Astrocyte of the spinal cord (primary cell): ENCODE results near the gene TUT4.

ENCODE experiments used
- DNase-seq: peaks from one replicate; pipeline ENCODE4 v3.0.0; 2011; ENCODE audit warnings: low read depth, low spot score
- H3K4me3 ChIP-seq: 2 replicates; pipeline ENCODE4 v1.5.1; 2011; ENCODE audit warnings: low read depth, mild to moderate bottlenecking, low read length, moderate library complexity
- in situ Hi-C: cut with HindIII; loops from 2 replicates; pipeline ENCODE4 v1.10.0; 2017; ENCODE audit warnings: low sequenced_read_pairs
- TF ChIP-seq, protein P1 (sequence below): IDR thresholded peaks from 2 replicates; pipeline ENCODE4 v1.5.1; 2012; ENCODE audit warnings: low read depth, mild to moderate bottlenecking, low read length, inconsistent platforms

The TUT4 gene

DNA sequence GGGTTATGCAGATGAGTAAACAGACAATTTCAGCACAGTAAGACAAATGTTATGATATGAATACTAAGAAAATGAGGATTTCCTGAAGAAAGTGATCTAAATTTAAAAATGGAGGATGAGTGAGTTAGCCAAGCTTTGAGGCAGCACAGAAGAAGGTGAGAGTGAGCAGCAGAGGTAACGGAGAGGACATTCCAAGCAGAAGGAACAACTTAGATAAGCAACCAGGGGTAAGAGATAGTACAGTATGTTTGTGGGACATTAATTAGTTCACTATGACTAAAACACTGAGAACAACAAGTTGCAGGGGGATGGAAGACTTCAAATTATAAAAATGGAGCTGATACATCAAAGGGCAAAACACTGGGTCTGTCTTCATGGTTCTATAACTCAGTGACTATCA lies 125.7 kb downstream of the TUT4 start:
- no peak overlapping the region for H3K4me3 ChIP-seq
- no peak for DNase-seq
- TF ChIP-seq, protein P1, sequence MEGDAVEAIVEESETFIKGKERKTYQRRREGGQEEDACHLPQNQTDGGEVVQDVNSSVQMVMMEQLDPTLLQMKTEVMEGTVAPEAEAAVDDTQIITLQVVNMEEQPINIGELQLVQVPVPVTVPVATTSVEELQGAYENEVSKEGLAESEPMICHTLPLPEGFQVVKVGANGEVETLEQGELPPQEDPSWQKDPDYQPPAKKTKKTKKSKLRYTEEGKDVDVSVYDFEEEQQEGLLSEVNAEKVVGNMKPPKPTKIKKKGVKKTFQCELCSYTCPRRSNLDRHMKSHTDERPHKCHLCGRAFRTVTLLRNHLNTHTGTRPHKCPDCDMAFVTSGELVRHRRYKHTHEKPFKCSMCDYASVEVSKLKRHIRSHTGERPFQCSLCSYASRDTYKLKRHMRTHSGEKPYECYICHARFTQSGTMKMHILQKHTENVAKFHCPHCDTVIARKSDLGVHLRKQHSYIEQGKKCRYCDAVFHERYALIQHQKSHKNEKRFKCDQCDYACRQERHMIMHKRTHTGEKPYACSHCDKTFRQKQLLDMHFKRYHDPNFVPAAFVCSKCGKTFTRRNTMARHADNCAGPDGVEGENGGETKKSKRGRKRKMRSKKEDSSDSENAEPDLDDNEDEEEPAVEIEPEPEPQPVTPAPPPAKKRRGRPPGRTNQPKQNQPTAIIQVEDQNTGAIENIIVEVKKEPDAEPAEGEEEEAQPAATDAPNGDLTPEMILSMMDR, result no peak
- in situ Hi-C loops, result no loop called here

DNA sequence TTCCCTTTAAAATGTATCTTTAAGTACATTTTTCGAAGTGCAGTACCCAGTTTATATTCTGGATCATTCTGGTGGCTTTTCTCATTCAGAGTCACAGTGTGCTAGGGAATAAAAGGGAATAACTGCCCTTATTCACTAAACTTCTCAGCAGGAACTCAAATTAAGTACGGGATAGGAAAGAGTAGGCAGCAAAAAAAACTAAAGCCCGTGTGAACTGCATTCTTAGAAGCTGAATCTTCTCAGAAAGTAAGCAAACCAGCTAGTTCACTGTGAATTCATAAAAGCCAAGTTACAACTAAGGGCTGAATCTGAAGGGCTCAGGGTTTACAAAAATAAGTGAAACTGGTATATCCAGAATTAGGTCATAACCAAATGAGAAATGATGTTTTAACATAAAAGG lies 126.5 kb downstream of the TUT4 start:
- in situ Hi-C loops, result no loop called here
- TF ChIP-seq, protein P1, result no peak
- DNase-seq, result peak; percentile 73
- H3K4me3 ChIP-seq, result no peak overlapping the region

DNA sequence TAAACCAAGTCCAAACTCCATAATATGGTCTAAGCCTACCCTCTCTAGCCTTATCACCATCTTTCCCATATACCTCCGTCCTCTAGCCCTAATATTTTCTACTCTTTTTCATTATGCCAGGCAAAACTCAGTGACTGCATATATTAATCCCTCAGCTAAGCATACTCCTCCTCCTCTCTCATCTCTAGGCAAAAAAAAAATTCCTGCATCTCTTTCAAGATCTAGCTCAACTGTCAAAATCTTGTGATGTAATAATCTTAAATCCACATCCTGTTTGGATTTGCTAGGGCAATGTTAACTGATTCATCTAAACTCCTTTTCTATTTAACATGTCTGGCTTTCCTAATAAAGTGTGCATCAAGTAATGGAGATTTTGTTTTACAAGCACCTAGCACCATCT lies 128.1 kb downstream of the TUT4 start:
- no peak overlapping the region for H3K4me3 ChIP-seq
- no peak for DNase-seq
- TF ChIP-seq, protein P1, result no peak
- in situ Hi-C loops, result no loop called here

DNA sequence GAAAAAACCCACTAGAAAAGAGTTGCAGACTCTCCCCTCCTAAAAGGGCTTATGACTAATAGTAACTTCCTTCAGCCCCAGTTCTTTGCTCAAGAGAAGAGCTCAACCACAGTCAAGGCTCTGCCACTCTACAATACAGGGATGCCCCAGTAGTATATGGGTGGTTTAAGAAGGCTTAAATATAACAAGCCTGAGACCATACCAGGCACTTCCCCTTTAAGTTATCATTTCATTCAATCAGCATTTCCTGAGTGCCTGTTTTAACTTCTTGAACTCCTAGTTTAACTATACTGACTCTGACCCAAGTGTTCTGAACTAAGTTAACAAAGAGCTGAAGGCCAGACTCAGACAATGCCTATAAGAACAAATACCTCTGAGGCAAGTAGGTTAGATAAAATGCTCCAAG lies 128.7 kb downstream of the TUT4 start:
- DNase-seq, result no peak
- H3K4me3 ChIP-seq, result no peak overlapping the region
- TF ChIP-seq, protein P1, result no peak
- in situ Hi-C loops, result no loop called here

DNA sequence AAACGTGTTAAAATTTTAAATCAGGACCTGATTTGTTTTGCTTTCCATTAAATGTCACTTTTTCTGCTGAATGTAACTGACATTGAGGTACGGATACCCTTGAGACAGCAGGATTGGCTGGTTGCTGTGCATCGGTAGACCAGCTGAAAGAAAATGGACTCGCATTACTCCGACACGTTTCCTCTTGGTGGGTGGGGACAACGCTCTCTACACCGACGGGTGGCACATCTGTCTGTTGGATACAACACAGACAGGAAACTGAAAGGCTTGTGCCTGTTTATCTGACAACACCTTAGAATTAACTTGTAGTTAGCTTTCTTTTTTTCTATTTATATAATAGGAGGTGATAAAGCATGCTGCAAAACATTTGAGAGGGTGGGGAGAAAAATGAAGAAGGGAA lies 129.1 kb downstream of the TUT4 start:
- DNase-seq, result no peak
- no peak overlapping the region for H3K4me3 ChIP-seq
- in situ Hi-C loops, result no loop called here
- TF ChIP-seq, protein P1, result no peak

DNA sequence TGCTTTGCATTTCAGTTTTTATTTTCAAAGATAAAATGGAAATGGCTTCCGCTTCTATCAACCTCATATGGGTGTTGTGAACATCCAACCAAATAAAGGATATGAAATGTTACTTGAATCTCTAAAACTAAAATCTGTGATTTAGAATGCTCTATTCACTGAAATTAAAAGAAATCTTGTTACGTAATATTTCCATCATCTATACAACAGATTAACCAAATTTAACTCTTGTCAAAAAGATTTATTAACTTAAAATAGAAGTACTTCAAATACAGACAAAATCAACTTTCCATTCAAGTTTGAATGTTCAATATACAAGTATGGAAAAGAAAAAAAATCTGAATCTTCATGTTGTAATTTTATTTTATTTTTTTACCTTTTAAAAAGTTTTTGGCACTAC lies 129.8 kb downstream of the TUT4 start:
- in situ Hi-C loops, result no loop called here
- TF ChIP-seq, protein P1, result no peak
- DNase-seq, result no peak
- no peak overlapping the region for H3K4me3 ChIP-seq

DNA sequence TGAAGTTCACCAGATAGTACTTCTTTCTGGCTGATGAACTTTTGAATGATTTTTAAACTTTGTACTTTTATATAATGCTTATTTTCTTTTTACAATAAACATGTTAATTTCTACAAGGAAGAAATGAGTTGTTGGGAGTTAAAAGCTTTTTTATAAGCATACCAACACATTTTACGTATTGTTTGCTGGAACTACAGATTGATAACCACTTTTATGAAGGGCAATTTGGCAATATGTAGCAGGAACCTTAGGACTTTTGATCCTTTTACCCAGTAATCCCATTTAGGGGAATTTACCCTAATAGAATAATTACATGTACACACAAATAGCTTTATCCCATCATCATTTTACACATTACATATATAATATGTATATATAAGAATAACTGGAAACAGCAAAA lies 132.2 kb downstream of the TUT4 start:
- in situ Hi-C loops, result no loop called here
- TF ChIP-seq, protein P1, result no peak
- no peak for DNase-seq
- H3K4me3 ChIP-seq, result no peak overlapping the region
